GM19099 (cell line): Measurements from ENCODE around the gene HLCS.

Source experiments
- POLR2A ChIP-seq: IDR thresholded peaks from 3 replicates; pipeline ENCODE4 v1.6.1; 2011; ENCODE audit warnings: low read depth; ENCODE audit not compliant: insufficient read length; ENCODE audit errors: extremely low read depth

HLCS gene

DNA sequence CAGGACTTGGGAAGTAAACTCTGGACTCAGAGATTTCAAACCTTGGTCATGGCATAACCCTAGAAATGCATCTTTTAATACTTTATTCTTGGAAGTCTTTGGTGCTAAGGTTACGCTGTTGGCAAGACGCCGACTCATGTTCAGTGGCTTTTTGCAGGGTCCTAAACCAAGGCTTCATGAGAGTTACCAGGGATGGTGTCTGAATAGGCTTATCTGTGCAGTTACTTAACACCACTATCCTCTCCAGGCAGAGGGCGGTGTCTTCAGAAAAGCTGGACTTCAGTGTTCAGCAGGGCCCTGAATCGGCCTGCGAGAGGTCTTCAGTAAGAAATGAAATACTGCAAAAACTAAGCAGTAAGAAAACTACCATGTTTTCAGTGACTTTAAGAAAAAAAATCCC is 209.3 kb downstream of the HLCS start:
- TF ChIP-seq POLR2A, result no peak

DNA sequence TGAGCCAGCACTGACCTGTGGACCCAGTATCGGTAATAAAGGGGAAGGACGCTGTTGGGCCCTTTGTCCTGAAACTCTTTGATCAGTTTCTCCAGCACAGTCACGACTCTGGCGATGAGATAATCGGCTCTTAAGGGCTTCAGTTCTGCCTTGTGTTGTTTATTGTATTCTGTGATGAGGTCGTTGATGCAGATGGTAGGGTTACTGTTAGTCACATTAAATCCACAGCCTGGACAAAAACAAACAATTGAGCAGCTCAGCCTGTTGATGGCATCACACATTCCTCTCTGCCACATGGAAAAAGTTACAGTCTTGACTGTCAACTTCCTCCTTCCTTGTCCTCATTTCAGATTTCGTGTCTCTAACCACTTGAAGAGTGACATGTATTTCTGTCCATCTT is 209.9 kb downstream of the HLCS start:
- no peak for TF ChIP-seq POLR2A

DNA sequence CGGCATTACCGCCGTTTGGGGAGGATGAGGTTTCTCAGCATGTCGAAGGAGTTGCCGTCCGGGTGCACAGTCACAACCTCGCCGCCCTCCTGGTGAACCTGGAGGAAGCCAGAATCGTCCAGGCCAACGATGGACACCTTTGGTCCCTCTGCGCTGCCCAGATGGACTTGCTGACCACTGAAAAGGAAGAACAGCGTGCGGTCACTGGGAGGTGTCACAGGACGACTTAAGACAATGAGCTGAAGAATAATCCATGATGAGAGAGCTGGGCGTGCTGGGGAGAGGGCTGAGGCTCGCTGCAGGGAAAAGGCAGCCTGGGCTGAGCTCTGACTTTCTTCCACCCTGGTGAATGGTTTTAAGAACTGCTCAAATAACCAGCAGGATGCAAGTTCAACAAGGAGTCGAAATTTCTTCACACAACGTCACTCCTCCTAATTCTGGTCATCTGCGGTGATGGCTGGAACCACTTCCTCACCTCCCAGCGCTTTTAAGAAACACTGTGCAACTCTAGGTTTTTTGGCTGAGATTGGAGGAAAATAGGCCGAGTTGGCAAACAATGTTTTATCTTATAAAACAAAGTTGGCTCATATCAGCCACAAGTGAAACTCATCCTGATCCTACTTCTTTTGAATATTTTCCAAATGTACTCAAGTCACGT is 212.1 kb downstream of the HLCS start:
- no peak for TF ChIP-seq POLR2A

DNA sequence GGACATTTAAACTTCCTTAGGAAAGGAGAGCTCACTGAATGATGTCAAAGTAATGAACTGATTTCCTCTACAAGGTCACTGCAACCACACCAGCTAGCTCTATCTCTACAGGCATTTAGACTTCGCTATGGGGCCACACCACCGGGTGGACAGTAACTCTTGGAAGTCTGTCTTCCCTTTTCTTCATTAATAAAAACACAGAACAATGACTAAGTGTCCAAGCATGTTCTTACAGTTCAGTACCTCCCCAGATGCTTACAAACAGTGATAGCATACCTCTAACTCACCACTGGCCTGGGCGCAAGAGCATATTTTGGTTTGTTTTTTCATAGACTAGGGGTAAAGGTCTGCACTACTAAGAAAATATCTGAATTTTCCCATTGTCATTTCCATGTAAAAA is 212.9 kb downstream of the HLCS start:
- TF ChIP-seq POLR2A, result no peak

DNA sequence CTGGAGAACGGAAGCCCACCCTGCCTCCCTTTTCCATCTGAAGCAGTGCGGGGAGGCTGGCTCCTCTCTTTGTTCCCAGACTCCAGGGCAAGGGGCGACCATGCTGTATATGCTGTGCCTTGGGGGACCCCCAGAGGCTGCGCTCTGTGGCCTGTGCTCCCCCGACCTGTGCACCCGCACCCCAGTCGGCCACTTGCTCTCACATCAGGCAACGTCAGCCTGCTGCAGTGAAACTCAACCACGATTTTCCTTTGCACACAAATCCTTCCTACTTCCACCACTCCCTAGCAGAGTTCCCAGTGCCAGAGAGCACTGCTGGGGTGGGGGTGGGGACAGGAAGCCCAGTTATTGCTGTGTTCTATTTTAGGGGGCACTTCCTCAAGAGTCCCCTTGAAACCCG is 215.1 kb downstream of the HLCS start:
- no peak for TF ChIP-seq POLR2A

DNA sequence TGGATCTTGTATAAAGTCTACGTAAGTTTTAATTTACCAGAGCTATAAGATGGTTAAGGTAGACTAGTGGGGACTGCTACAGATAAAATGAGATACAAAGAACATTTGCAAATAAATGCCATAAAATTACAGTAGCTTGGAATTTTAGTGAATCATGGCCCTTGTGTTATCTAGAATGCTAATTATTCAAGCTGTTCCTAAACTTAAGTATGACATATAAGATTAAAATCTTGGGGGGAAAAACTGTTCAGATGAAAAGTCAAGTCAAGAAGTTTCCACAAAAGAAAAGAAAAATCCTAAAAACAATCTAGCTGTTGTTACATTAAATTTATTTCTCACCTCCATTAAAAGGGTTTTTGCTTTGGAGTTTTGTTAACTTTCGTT is 215.9 kb downstream of the HLCS start:
- no peak for TF ChIP-seq POLR2A

DNA sequence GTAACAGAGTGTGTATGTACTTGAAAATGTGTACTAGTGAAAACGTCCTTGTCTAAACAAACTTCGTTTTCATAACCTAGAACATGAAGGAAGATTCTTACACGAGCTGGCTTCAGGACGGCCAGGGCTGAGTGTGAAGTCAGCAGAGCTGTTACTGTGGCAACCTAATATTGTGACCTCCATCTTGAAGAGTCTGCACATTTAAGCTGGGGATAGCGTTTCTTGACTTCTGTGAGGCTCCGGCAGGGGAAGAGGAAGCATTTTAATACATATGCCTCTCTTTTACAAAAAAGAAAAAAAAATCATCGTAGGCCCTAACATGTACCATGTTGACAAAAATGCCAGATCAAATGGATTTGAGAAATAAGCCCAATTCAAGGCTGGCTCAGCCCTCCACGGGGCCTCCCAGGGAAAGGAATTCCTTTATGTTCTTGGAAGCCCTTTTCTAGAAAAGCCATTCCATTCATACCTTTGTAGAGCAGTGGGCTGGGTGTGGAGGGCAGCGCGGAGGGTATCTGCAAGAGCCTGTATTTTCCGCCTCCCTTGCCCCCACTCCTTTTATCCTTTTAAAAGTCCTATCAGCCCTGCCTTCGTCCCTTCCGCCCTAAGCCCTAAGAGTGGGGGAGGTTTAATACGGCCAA is 216.4 kb downstream of the HLCS start:
- TF ChIP-seq POLR2A, result no peak

DNA sequence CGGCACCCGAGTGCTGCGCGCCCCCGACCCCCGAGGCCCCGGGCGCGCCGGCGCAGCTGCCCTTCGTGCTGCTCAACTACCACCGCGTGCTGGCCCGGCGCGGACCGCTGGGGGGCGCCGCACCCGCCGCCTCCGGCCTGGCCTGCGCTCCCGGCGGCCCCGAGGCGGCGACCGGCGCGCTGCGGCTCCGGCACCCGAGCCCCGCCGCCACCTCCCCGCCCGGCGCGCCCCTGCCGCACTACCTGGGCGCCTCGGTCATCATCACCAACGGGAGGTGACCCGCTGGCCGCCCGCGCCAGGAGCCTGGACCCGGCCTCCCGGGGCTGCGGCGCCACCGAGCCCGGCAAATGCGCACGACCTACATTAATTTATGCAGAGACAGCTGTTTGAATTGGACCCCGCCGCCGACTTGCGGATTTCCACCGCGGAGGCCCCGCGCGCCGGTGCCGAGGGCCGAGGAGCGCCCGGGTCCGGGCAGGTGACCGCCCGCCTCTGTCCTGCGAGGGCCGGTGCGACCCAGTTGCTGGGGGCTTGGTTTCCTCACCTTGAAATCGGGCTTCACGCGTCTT is 218.6 kb downstream of the HLCS start:
- TF ChIP-seq POLR2A, result no peak

DNA sequence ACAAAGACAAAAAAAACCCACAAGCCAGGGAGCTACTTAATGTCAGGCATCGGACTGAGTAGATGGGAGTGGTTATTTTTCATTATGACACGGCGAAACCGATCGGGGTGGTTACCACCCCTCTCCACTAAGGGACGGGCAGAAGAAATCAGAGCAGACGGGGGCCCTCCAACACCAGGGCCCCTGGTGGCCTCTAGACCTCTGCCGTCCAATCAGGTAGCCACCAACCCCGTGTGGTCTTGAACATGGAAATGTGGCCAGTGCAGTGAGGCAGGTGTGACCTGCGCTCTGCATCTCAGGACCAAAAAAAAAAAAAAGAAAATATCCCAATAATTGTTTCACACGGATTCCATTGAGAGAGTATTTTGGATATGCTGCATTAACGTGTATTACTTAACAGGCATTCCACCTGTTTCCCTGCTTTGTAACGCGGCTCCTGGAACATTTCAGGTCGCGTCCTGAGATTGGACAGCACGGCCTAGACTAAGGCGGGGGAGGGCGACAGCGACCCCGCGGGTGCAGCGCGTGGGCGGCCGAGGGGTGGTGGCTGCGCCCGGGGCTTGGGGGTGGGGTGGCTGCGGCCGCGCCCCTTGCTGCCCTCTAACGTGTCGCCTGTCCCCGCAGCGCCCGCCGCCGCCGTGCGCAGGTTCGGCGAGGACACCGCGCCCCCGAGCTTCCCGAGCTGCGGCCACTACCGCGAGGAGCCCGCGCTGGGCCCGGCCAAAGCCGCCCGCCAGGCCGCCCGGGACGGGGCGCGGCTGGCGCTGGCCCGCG is 219.2 kb downstream of the HLCS start:
- no peak for TF ChIP-seq POLR2A

DNA sequence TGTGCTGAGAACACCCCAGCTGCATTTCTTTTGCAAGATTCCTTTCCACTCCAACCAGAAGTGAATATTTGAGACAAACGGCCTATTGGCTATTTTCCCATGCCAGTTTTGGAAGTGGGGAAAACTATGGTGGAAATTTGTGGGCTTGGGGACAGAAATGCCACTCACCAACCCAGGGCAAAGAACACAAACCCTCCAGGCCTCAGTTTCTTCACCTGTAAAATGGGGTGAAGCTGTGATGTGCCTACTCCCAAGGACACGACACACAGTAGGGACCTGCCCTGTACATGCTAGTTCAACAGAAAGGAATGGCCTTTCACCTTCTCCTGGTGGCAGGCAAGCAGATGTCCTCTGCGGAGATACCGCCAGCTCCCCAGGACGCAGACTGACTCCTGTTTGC is 221.0 kb downstream of the HLCS start:
- no peak for TF ChIP-seq POLR2A

DNA sequence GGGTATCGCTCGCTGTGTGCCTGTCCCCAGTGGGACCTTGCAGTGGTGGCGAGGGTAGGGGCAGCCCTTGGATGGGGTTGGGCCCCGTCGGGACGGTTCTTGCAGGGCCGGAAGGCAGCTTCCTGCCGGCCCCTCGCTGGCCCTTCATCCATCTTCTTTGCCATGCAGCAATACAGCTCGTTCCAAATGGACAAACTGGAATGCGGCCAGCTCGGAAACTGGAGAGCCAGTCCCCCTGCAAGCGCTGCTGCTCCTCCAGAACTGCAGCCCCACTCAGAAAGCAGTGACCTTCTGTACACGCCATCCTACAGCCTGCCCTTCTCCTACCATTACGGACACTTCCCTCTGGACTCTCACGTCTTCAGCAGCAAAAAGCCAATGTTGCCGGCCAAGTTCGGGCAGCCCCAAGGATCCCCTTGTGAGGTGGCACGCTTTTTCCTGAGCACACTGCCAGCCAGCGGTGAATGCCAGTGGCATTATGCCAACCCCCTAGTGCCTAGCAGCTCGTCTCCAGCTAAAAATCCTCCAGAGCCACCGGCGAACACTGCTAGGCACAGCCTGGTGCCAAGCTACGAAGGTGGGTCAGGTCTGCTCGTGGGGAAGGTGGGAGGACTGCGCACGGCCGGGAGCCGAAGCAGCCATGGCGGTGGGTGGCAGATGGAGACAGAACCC is 221.8 kb downstream of the HLCS start:
- TF ChIP-seq POLR2A, result no peak

DNA sequence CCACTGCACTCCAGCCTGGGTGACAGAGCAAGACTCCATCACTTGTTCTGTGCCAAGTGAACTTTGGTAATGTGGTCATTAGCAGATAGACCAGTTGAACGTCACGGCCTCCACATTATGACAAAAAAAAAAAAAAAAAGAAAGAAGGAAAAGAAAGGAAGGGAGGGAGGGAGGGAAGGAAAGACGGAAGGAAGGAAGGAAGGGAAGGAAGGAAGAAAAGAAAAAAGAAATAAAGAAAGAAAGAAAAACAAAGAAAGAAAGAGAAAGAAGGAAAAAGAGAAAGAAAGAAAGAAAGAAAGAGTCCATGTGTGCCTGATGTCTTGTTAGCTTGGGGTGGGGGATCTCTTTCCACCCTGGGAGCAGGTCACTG is 222.3 kb downstream of the HLCS start:
- no peak for TF ChIP-seq POLR2A

DNA sequence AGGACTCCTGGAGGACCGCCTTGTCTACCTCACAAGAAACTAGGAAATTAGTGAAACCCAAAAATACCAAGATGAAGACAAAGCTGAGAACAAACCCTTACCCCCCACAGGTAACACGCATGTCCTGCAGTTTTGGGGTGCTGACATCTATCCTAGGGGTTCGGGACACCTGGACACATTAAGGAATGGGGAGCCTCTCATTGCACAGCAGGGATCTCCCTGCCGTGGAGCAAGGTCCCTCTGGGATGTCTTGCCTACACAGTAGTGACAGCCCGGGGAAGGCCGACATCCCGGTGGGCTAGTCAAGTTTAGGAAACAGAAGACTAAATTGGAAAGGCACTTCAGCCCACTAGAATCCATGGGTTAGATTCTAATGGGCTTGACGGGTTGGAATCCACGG is 223.0 kb downstream of the HLCS start:
- no peak for TF ChIP-seq POLR2A

DNA sequence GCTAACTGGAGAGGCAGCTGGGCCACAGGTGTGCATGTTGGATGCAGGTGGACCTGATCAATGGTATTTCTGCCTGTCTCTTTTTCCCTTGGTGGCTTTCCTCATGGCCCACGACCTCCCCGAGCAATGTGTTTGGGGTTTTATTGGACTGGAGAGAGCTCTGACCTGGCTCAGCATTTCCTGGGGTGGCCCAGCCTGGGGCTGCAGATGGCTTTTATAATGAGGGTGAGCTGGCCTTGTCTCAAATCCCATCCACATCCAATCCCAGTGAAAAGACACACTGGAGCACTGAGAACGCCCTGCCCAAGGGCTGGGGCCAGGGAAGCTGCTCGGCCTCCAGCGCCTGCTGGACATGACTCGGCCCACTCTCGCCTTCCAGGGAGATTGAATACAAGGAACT is 223.5 kb downstream of the HLCS start:
- TF ChIP-seq POLR2A, result no peak

DNA sequence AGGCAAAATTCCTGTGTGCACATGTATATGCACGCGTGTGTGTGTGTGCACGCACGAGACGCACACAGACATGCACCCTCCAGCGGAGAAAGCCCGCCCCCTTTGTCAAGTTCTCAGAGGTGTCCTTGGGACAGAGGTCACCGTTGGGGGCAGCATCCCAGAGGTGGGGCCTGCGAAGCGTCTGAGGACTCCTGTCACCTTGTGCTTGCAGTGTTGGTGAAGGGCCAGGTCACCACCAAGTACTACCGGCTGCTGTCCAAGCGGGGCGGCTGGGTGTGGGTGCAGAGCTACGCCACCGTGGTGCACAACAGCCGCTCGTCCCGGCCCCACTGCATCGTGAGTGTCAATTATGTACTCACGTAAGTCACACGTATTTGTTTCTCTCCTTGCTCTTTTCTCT is 225.0 kb downstream of the HLCS start:
- TF ChIP-seq POLR2A, result no peak
